H1 (cell line): ENCODE data around the gene RBM4B. TPM values are rescaled to one million over a fixed set of nuclear protein-coding genes. Genes with fewer than 3 reads are reported as not detected.

Experiments
- CTCF ChIA-PET: fragments of 300-600 bp; sonication (Branson Sonifier 250); formaldehyde crosslinking; loops from one replicate; lab custom pipeline; 2021; ENCODE audit not compliant: partially characterized antibody; lab: Charles Lee
- POLR2A ChIA-PET: fragments of 300-600 bp; sonication (Branson Sonifier 250); formaldehyde crosslinking; loops from one replicate; lab custom pipeline; 2021; ENCODE audit warnings: inconsistent platforms; ENCODE audit not compliant: partially characterized antibody; lab: Charles Lee
- DNase-seq, 2 experiments: peaks; one replicate each; pipeline versions ENCODE4 v3.0.0 to v3.0.0-alpha.2; 2010 to 2022; ENCODE audit warnings: low spot score in 2 of 2, low read depth in 1 of 2, mixed read lengths in 1 of 2
- FAIRE-seq: peaks from 2 replicates; lab custom pipeline; 2011; peaks lifted over from hg19 to GRCh38; lab: Jason Lieb, UNC
- H2AFZ ChIP-seq: 2 replicates; pipeline ENCODE4 v1.8.1; 2012; ENCODE audit warnings: low read length, inconsistent platforms
- H2AK5ac ChIP-seq: 2 replicates; pipeline ENCODE4 v1.6.1; 2013; ENCODE audit warnings: low read depth, low read length
- H2BK120ac ChIP-seq: replicated peaks from 2 replicates; pipeline ENCODE3; 2013; ENCODE audit warnings: low read depth, low read length, inconsistent platforms
- H2BK12ac ChIP-seq: 2 replicates; pipeline ENCODE4 v1.6.1; 2013; ENCODE audit warnings: low read depth, low read length
- H2BK15ac ChIP-seq: 2 replicates; pipeline ENCODE4 v1.6.1; 2013; ENCODE audit warnings: low read length
- H2BK20ac ChIP-seq: 2 replicates; pipeline ENCODE4 v1.6.1; 2013; ENCODE audit warnings: low read length
- H2BK5ac ChIP-seq: 2 replicates; pipeline ENCODE4 v1.6.1; 2013; ENCODE audit warnings: low read depth, low read length
- H3K14ac ChIP-seq: 2 replicates; pipeline ENCODE4 v1.6.1; 2013; ENCODE audit warnings: inconsistent platforms; ENCODE audit not compliant: insufficient read length
- H3K18ac ChIP-seq: 2 replicates; pipeline ENCODE4 v1.6.1; 2013; ENCODE audit warnings: low read length; ENCODE audit errors: extremely low read depth
- H3K23ac ChIP-seq: 2 replicates; pipeline ENCODE4 v1.6.1; 2013; ENCODE audit warnings: inconsistent platforms; ENCODE audit not compliant: insufficient read length
- H3K23me2 ChIP-seq: 2 replicates; pipeline ENCODE4 v1.6.1; 2013; ENCODE audit warnings: low read depth, low read length
- H3K27ac ChIP-seq: 2 replicates; pipeline ENCODE4 v1.6.1; 2011; ENCODE audit warnings: low read depth, low read length, inconsistent platforms
- H3K27me3 ChIP-seq, 4 experiments: replicated peaks in 1 of 4; 1 replicate in 1 of 4; 2 replicates in 3 of 4; pipeline versions ENCODE4 v1.6.1 to v1.8.1; 2011 to 2013; ENCODE audit warnings: low read length in 3 of 4, mild to moderate bottlenecking in 3 of 4, inconsistent platforms in 2 of 4, mixed read lengths in 2 of 4, moderate library complexity in 1 of 4; ENCODE audit not compliant: control insufficient read depth in 3 of 4, insufficient read depth in 3 of 4; ENCODE audit errors: extremely low read depth in 1 of 4
- H3K36me3 ChIP-seq, 4 experiments: 2 replicates each; pipeline versions ENCODE4 v1.6.1 to v1.8.1; 2011 to 2013; ENCODE audit warnings: mild to moderate bottlenecking in 4 of 4, low read length in 3 of 4, moderate library complexity in 2 of 4, control low read depth in 1 of 4, inconsistent platforms in 1 of 4; ENCODE audit not compliant: insufficient read depth in 4 of 4, control insufficient read depth in 2 of 4
- H3K4ac ChIP-seq: replicated peaks from 2 replicates; pipeline ENCODE3; 2013; ENCODE audit warnings: low read length, low read depth, mixed read lengths, inconsistent platforms; ENCODE audit not compliant: insufficient read length
- H3K4me1 ChIP-seq, 4 experiments: replicated peaks in 1 of 4; 1 replicate in 1 of 4; 2 replicates in 3 of 4; pipeline versions ENCODE4 v1.6.1 to v1.8.1; 2011 to 2013; ENCODE audit warnings: low read length in 3 of 4, inconsistent platforms in 2 of 4, mixed read lengths in 1 of 4; ENCODE audit not compliant: insufficient read depth in 4 of 4, control insufficient read depth in 3 of 4
- H3K4me2 ChIP-seq, 2 experiments: 2 replicates each; pipeline versions ENCODE4 v1.6.1 to v1.8.1; 2011 to 2013; ENCODE audit warnings: low read depth in 2 of 2, low read length in 2 of 2, control low read depth in 1 of 2, inconsistent platforms in 1 of 2, mild to moderate bottlenecking in 1 of 2; ENCODE audit not compliant: insufficient read depth in 1 of 2
- H3K4me3 ChIP-seq, 4 experiments: fragments of 200-600, 300-600 bp in 1 of 4; sonication (generic), shearing (Covaris generic), sonication (Bioruptor Twin) in 1 of 4; 2 replicates each; pipeline versions ENCODE4 v1.5.1 to v1.8.1; 2011 to 2016; ENCODE audit warnings: low read length in 4 of 4, low read depth in 3 of 4, control low read depth in 2 of 4, inconsistent platforms in 2 of 4, mild to moderate bottlenecking in 2 of 4, mixed read lengths in 1 of 4, moderate library complexity in 1 of 4; ENCODE audit not compliant: insufficient read depth in 2 of 4; ENCODE audit errors: extremely low read depth in 1 of 4
- H3K56ac ChIP-seq: replicated peaks from 2 replicates; pipeline ENCODE3; 2013; ENCODE audit warnings: low read depth, mild to moderate bottlenecking, mixed read lengths, low read length, inconsistent platforms; ENCODE audit not compliant: insufficient read length
- H3K79me1 ChIP-seq: 2 replicates; pipeline ENCODE4 v1.6.1; 2013; ENCODE audit warnings: low read depth, low read length, control low read depth
- H3K79me2 ChIP-seq, 2 experiments: 2 replicates each; pipeline versions ENCODE4 v1.6.1 to v1.8.1; 2012 to 2013; ENCODE audit warnings: low read length in 2 of 2, mild to moderate bottlenecking in 2 of 2, inconsistent platforms in 1 of 2; ENCODE audit not compliant: insufficient read depth in 2 of 2, control insufficient read depth in 1 of 2
- H3K9ac ChIP-seq, 4 experiments: replicated peaks in 1 of 4; 1 replicate in 1 of 4; 2 replicates in 3 of 4; pipeline versions ENCODE4 v1.6.1 to v1.8.1; 2011 to 2013; ENCODE audit warnings: low read depth in 3 of 4, low read length in 3 of 4, control low read depth in 2 of 4, mild to moderate bottlenecking in 2 of 4, moderate library complexity in 2 of 4, inconsistent platforms in 1 of 4; ENCODE audit errors: extremely low read depth in 1 of 4
- H3K9me3 ChIP-seq, 2 experiments: 2 replicates each; pipeline versions ENCODE4 v1.6.1 to v1.8.1; 2012 to 2013; ENCODE audit warnings: mild to moderate bottlenecking in 2 of 2, moderate library complexity in 2 of 2, control low read depth in 1 of 2, inconsistent platforms in 1 of 2, low read depth in 1 of 2, low read length in 1 of 2, mixed read lengths in 1 of 2; ENCODE audit not compliant: insufficient read depth in 2 of 2
- H4K20me1 ChIP-seq, 2 experiments: replicated peaks in 1 of 2; 2 replicates each; pipeline versions ENCODE3 to v1.8.1; 2011 to 2013; ENCODE audit warnings: inconsistent platforms in 2 of 2, low read length in 2 of 2, mild to moderate bottlenecking in 1 of 2; ENCODE audit not compliant: insufficient read depth in 2 of 2, control insufficient read depth in 1 of 2
- H4K5ac ChIP-seq: 2 replicates; pipeline ENCODE4 v1.6.1; 2013; ENCODE audit warnings: low read length, low read depth, mixed read lengths, inconsistent platforms; ENCODE audit not compliant: insufficient read length
- H4K8ac ChIP-seq: 2 replicates; pipeline ENCODE4 v1.8.0; 2013; ENCODE audit warnings: mild to moderate bottlenecking, moderate library complexity, low read length, inconsistent platforms; ENCODE audit not compliant: insufficient read depth; ENCODE audit errors: extremely low read depth
- H4K91ac ChIP-seq: replicated peaks from 2 replicates; pipeline ENCODE3; 2013; ENCODE audit warnings: low read length, mixed read lengths, inconsistent platforms; ENCODE audit not compliant: insufficient read length
- BACH1 ChIP-seq: IDR thresholded peaks from 2 replicates; pipeline ENCODE4 v1.6.1; 2012; ENCODE audit warnings: low read length, improper control_type of control experiment
- CTBP2 ChIP-seq: IDR thresholded peaks from 2 replicates; pipeline ENCODE4 v1.7.0; 2011; ENCODE audit warnings: borderline replicate concordance, mild to moderate bottlenecking, moderate library complexity, mixed read lengths, low read length; ENCODE audit not compliant: insufficient read depth, insufficient read length
- EP300 ChIP-seq, 2 experiments: IDR thresholded peaks; 1 replicate in 1 of 2; 2 replicates in 1 of 2; pipeline ENCODE4 v1.6.1; 2011 to 2012; ENCODE audit warnings: low read depth in 2 of 2, low read length in 2 of 2, mild to moderate bottlenecking in 2 of 2, borderline replicate concordance in 1 of 2, inconsistent platforms in 1 of 2, moderate library complexity in 1 of 2
- GABPA ChIP-seq: IDR thresholded peaks from 2 replicates; pipeline ENCODE4 v1.6.1; 2011; ENCODE audit warnings: mild to moderate bottlenecking, low read length, moderate library complexity, borderline replicate concordance; ENCODE audit not compliant: insufficient read depth
- MAFK ChIP-seq: IDR thresholded peaks from 2 replicates; pipeline ENCODE4 v1.6.1; 2012; ENCODE audit warnings: low read depth, mild to moderate bottlenecking, improper control_type of control experiment, low read length
- NANOG ChIP-seq: IDR thresholded peaks from 2 replicates; pipeline ENCODE4 v1.6.1; 2011; ENCODE audit warnings: low read length, low read depth, mild to moderate bottlenecking, inconsistent platforms; ENCODE audit not compliant: insufficient read depth, poor library complexity, severe bottlenecking
- PHF8 ChIP-seq: fragments of 200-600 bp; sonication (generic); conservative IDR thresholded peaks from 2 replicates; pipeline ENCODE4 v1.7.1; 2012; ENCODE audit warnings: low read depth, mild to moderate bottlenecking, inconsistent platforms, low read length, moderate library complexity
- SP1 ChIP-seq: IDR thresholded peaks from 2 replicates; pipeline ENCODE4 v1.6.1; 2011; ENCODE audit warnings: low read depth, low read length
- SP4 ChIP-seq: IDR thresholded peaks from 2 replicates; pipeline ENCODE4 v1.6.1; 2012; ENCODE audit warnings: low read length, inconsistent platforms
- ZNF274 ChIP-seq: IDR thresholded peaks from 2 replicates; pipeline ENCODE4 v1.7.0; 2012; ENCODE audit warnings: low read length, borderline replicate concordance; ENCODE audit errors: extremely low read depth
- WGBS, 2 experiments: shearing (Covaris generic) in 1 of 2; methylation state at CpG; one replicate each; pipeline versions ENCODE4 v1.1.6 to v1.1.7; 2013 to 2015; ENCODE audit warnings: low lambda C conversion rate in 2 of 2, mixed read lengths in 2 of 2, inconsistent platforms in 1 of 2, low coverage in 1 of 2, missing lambda C conversion rate in 1 of 2; ENCODE audit not compliant: insufficient replicate concordance in 2 of 2, insufficient coverage in 1 of 2, insufficient read length in 1 of 2; ENCODE audit errors: extremely low coverage in 1 of 2, missing lambda C conversion rate in 1 of 2; 5-methylcytosine and 5-hydroxymethylcytosine counted together
- polyA plus RNA-seq, 7 experiments: library from polyadenylated mRNA; depleted of rRNA in 3 of 7; stranded (reverse) in 5 of 7; unstranded in 2 of 7; fragments of >200 nt in 5 of 7; fragments of 200-250 nt in 2 of 7; gene quantifications; 1 replicate in 5 of 7; 2 replicates in 1 of 7; 4 replicates in 1 of 7; pipeline versions ENCODE4 v1.2.1 to v1.2.3, GENCODE V29; 2011 to 2013; ENCODE audit warnings: missing spikeins in 2 of 7, mixed read lengths in 2 of 7
- total RNA-seq: library from RNA; stranded (reverse); fragmentation: NEBNext Ultra II Directional; extraction: Animal tissue kit (Norgen Biotek cat#: 25700); gene quantifications from 2 replicates; pipeline ENCODE4 v1.2.1, GENCODE V29; 2021
- TF ChIP-seq, protein P1 (sequence below): IDR thresholded peaks from 2 replicates; pipeline ENCODE4 v1.6.1; 2011; ENCODE audit warnings: low read length, improper control_type of control experiment

Gene RBM4B
- total and polyA plus RNA-seq, 2 of the 8 experiments (the other 6 are each of a cell fraction or from before 2014, with no cell fraction given): 27.5 to 30.5 TPM

DNA sequence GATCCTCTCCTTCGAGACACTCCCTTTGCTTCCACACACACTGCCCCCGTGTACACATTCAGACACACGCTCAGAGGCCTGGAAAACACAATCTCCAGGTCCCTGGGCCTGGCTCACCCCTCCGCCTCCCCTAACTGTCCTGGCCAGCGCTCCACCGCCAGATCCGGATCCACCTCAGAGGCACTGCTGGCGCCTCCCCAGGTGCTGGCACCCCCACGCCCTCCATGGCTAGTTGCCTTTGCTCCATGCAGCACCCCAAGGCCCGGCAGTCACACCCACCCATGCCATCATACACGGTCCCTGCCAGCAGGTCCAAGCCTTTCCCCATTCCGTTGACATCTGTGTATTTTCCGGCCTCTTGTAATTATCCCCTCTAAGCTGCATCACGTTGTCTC, 40.2 kb upstream of the RBM4B start:
- Histone ChIP-seq H3K23me2 (no peaks in the 10 kb centered on the region), H3K27me3 (no peaks in the 10 kb centered on the region), H3K4me1 (peaks cover 9 to 33% (median 27%) of the 10 kb centered on the region in 4 experiments), H3K23ac (no peak overlapping the region), H4K8ac (no peak overlapping the region; the same call in 1 of the 2 replicates), H2AFZ (no peak overlapping the region), H3K4me2 (peak overlapping the region; percentile 34 to 55), H3K14ac (no peak overlapping the region), H4K20me1 (no peaks in the 10 kb centered on the region), H3K9me3 (no peaks in the 10 kb centered on the region), H3K36me3 (peaks cover 10 to 35% (median 30%) of the 10 kb centered on the region in 4 experiments), H3K9ac (no peak overlapping the region; a peak in 3 of 7 replicates), H3K56ac (no peak overlapping the region), H4K5ac (no peak overlapping the region), H3K79me2 (peaks cover 0 to 10% of the 10 kb centered on the region in 2 experiments; a peak in 1 of 4 replicates), H3K4ac (no peak overlapping the region), H4K91ac (no peak overlapping the region), H2BK120ac (no peak overlapping the region), H3K18ac (0 out of 2 replicates have a peak overlapping the region, but pooled peaks have one; percentile 81), H2AK5ac (no peak overlapping the region), H2BK15ac (0 out of 2 replicates have a peak overlapping the region, but pooled peaks have one; percentile 72), H2BK12ac (0 out of 2 replicates have a peak overlapping the region, but pooled peaks have one; percentile 17), H3K4me3 (peak overlapping the region in 3 of 4 experiments; percentile 3 to 34 (median 10); a peak in 2 of 8 replicates), H2BK20ac (0 out of 2 replicates have a peak overlapping the region, but pooled peaks have one; percentile 72), H2BK5ac (peak overlapping the region; percentile 56; the same call in 1 of the 2 replicates), H3K27ac (no peak overlapping the region), H3K79me1 (peaks cover 13% of the 10 kb centered on the region)
- no peak for DNase-seq
- POLR2A ChIA-PET: interaction anchor here (0.9 to 2.0 kb wide), 3 partner anchors 9 to 126 kb away, joined by 3 to 5 read pairs (median 4); no protein-coding TSS in a partner anchor
- CTCF ChIA-PET: interaction anchor here (0.7 to 1.2 kb wide), 4 partner anchors 36 to 300 kb away, joined by 3 to 7 read pairs (median 3); no protein-coding TSS in a partner anchor
- WGBS, 2 experiments: 88% methylated on average over 14 of the region's 14 CpGs; no CpG with 5 or more reads in 1 of the 2 experiments
- FAIRE-seq: no peak
- TF ChIP-seq CTBP2: no peak
- TF ChIP-seq SP4: no peak
- TF ChIP-seq GABPA: no peak
- TF ChIP-seq PHF8: no peak
- TF ChIP-seq BACH1: no peak
- TF ChIP-seq ZNF274: no peak
- TF ChIP-seq, protein P1, sequence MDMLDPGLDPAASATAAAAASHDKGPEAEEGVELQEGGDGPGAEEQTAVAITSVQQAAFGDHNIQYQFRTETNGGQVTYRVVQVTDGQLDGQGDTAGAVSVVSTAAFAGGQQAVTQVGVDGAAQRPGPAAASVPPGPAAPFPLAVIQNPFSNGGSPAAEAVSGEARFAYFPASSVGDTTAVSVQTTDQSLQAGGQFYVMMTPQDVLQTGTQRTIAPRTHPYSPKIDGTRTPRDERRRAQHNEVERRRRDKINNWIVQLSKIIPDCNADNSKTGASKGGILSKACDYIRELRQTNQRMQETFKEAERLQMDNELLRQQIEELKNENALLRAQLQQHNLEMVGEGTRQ: no peak
- TF ChIP-seq MAFK: no peak
- no peak for TF ChIP-seq EP300 (IDR thresholded peaks at IDR 0.05; ENCODE audit: borderline replicate concordance in 1 of 2, low read depth in 2 of 2, low read length in 2 of 2)
- no peak for TF ChIP-seq SP1
- no peak for TF ChIP-seq NANOG
